ENCODE data around the gene SMARCAL1. TPM values are rescaled to one million over a fixed set of nuclear protein-coding genes. Genes with fewer than 3 reads are reported as not detected.
A peak's percentile ranks its signal among the peaks of the same experiment; 100 is the strongest.

SMARCAL1 gene
- total and polyA plus RNA-seq, 2 of the 4 experiments (the other 2 are of a cell fraction): 13.6 to 21.0 TPM

DNA sequence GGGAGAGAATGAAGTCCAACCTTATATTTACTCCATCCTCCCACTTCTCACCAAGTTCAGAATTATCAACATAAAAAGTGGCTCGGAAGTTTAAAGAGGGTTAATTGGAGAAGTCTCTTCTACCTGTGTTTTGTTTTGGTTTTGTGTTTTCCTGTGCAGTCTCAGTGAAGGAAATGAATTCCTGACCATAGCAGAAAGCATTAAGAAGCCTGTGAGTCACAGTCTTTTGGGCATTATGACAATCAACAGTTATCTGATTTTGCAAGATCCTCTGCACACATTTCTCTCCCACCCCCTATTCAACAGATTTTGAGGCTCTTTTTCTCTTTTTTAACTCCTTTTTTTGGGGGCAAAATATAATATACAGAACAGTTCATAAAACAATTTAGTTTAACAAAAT is 77.8 kb downstream of the SMARCAL1 start:
- H3K27ac ChIP-seq (ENCODE audit: insufficient read depth, low read length): no peak overlapping the region
- DNase-seq (peak; percentile 80), ATAC-seq (ENCODE audit: low read depth) (peak; percentile 38)
- no TSS peak for BruUV-seq (replicated peaks)
- H3K18ac ChIP-seq (ENCODE audit: low read depth, low read length): peak overlapping the region; percentile 39; the same call in 1 of the 2 replicates
- no peak overlapping the region for H3K4me3 ChIP-seq (ENCODE audit: insufficient read depth, low read depth, low read length)
- no peak overlapping the region for H4K8ac ChIP-seq (ENCODE audit: low read depth in 2 of 2, low read length in 2 of 2)
- in situ Hi-C loops (cut with MboI; ENCODE audit: low sequenced_read_pairs): no loop called here
- H2BK5ac ChIP-seq (ENCODE audit: low read depth, low read length, poor library complexity, severe bottlenecking): peak overlapping the region; percentile 0
- H2BK15ac ChIP-seq (ENCODE audit: low read depth, low read length): 0 out of 3 replicates have a peak overlapping the region, but pooled peaks have one; percentile 16
- H3K9me3 ChIP-seq (ENCODE audit: control insufficient read depth, insufficient read depth, low read length): no peaks in the 10 kb centered on the region
- H2BK20ac ChIP-seq (ENCODE audit: low read depth, low read length): peak overlapping the region; percentile 88; the same call in 1 of the 2 replicates
- no peak overlapping the region for H2AK5ac ChIP-seq (ENCODE audit: low read depth, low read length)
- H3K56ac ChIP-seq (ENCODE audit: extremely low read depth, insufficient read depth, low read length): no peak overlapping the region
- no peak overlapping the region for H2AFZ ChIP-seq (replicated peaks; ENCODE audit: low read length, poor library complexity)
- peak; percentile 79 for TF ChIP-seq CEBPB (IDR thresholded peaks at IDR 0.05; ENCODE audit: low read depth, low read length)
- peak; percentile 45; the same call in 1 of the 2 replicates for TF ChIP-seq FOS (IDR thresholded peaks at IDR 0.05; ENCODE audit: low read depth, low read length)
- TF ChIP-seq RAD21 (IDR thresholded peaks at IDR 0.05; ENCODE audit: low read length): no peak
- peaks cover 16% of the 10 kb centered on the region for H3K9me1 ChIP-seq (ENCODE audit: insufficient read depth, low read length)
- peaks cover 0 to 17% of the 10 kb centered on the region in 2 experiments; a peak in 2 of 4 replicates for H3K79me1 ChIP-seq (ENCODE audit: low read depth in 1 of 2, low read length in 2 of 2)
- no peak overlapping the region for H3K9ac ChIP-seq (ENCODE audit: low read depth, low read length)
- H4K91ac ChIP-seq (ENCODE audit: insufficient read depth, low read depth, low read length): no peak overlapping the region
- H3K27me3 ChIP-seq (ENCODE audit: control insufficient read depth, insufficient read depth, low read length): no peaks in the 10 kb centered on the region
- POLR2A ChIA-PET (ENCODE audit: unreplicated experiment): no interaction called here
- dilution Hi-C loops (cut with HindIII; ENCODE audit: low sequenced_read_pairs, unreplicated experiment): no loop called here
- no peaks in the 10 kb centered on the region for H4K20me1 ChIP-seq (ENCODE audit: insufficient read depth, low read length)
- 0 out of 2 replicates have a peak overlapping the region, but pooled peaks have one; percentile 30 for H3K4ac ChIP-seq (ENCODE audit: low read depth, low read length)
- H3K36me3 ChIP-seq (ENCODE audit: control insufficient read depth, insufficient read depth, low read length): no peaks in the 10 kb centered on the region
- CTCF ChIA-PET: no interaction called here
- intact Hi-C loops (cut with micrococcal nuclease): no loop called here
- H2AK9ac ChIP-seq (replicated peaks; ENCODE audit: low read depth, low read length, poor library complexity): no peak overlapping the region
- H3K23ac ChIP-seq (ENCODE audit: low read depth, low read length): 0 out of 2 replicates have a peak overlapping the region, but pooled peaks have one; percentile 2
- 0 out of 2 replicates have a peak overlapping the region, but pooled peaks have one; percentile 74 for H3K14ac ChIP-seq (replicated peaks; ENCODE audit: low read depth, low read length)
- H4K5ac ChIP-seq (ENCODE audit: low read depth, low read length): no peak overlapping the region
- H3K4me1 ChIP-seq (ENCODE audit: control insufficient read depth, insufficient read depth, low read length): peaks cover 13% of the 10 kb centered on the region
- no CpG with 5 or more reads among the region's 1 CpG for WGBS, 2 experiments (ENCODE audit: extremely low coverage in 2 of 2, insufficient read length in 1 of 2)
- peak overlapping the region; percentile 59; the same call in 1 of the 2 replicates for H2BK120ac ChIP-seq (ENCODE audit: low read depth, low read length)
- H3K4me2 ChIP-seq (ENCODE audit: low read depth, low read length): 0 out of 2 replicates have a peak overlapping the region, but pooled peaks have one; percentile 4

Measured in IMR-90 (cell line).